Activated CD4-positive, alpha-beta T cell treated with anti-CD3 and anti-CD28 coated beads, Interleukin-2, Interleukin-4, amounts not matched to agents 100 ng/mL and 50 ng/mL, durations not matched to agents 16 hours and 8 hours (primary cell): ENCODE measurements around the gene SORCS2.

ENCODE experiments used
- DNase-seq: peaks from one replicate; pipeline ENCODE4 v3.0.0-alpha.2; 2020; ENCODE audit warnings: low spot score

SORCS2 gene

GRCh38 chr4:7668826-7669225 lies 476.5 kb downstream of the SORCS2 start:
- no peak for DNase-seq

DNA sequence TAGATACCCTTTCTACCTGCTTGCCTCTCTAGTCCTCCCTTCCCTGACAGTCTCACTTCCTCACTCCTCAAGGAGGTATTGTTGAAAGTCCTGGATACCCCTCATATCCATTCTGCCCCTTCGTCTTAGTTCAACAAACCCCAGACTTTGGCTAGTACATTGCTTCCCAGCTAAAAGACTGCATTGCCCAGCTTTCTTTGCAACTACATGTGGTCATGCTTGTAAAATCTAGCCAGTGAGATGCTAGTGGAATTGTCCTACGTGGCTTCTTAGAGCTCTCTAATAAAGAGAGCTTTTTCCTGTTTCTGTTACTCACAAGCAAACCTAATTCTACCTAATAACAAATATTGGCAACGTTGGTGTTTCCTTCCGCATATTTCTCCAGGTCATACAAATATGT lies 480.3 kb downstream of the SORCS2 start:
- no peak for DNase-seq

- DNase-seq, result no peak
Measured at GRCh38 chr4:7673121-7673520, 480.8 kb downstream of the SORCS2 start.

DNA sequence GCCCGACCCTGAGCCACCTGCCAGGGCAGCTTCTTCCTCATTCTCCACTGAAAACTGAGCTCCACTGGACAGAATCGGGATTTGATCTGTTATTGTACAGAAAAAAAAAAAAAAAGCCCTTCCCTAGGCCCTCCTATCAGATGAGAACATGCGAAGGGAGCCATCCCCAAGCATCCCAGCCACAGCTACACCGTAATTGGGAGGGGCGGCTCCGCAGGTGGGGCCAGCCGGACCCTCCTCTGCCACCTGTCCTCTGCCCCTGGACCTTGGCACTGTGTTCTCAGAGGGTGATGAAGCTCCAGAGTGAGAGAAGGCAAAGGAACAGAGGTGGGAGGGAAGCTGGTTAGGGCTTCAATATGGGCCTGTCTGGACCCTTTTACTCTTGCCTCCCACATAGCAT lies 482.4 kb downstream of the SORCS2 start:
- no peak for DNase-seq

DNA sequence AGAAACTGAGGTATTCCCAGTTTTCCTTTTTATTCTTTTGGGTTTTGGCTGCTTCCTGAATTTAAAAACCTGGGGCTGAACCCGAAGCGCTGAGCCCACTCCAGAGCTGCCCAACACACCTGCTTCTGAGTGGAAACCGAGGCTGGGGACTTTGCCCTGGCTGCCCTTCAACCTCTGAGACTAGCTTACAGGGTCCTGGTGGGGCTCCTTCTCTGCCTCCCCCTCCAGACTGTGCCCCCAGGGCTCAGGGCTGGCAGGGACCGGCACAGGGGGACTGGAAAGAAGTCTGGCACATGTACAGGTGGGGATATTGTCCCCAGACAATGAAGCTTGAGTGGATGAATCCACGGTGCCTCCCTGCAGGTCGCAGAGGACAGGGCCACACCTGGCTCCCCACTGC lies 482.8 kb downstream of the SORCS2 start:
- DNase-seq, result no peak

DNA sequence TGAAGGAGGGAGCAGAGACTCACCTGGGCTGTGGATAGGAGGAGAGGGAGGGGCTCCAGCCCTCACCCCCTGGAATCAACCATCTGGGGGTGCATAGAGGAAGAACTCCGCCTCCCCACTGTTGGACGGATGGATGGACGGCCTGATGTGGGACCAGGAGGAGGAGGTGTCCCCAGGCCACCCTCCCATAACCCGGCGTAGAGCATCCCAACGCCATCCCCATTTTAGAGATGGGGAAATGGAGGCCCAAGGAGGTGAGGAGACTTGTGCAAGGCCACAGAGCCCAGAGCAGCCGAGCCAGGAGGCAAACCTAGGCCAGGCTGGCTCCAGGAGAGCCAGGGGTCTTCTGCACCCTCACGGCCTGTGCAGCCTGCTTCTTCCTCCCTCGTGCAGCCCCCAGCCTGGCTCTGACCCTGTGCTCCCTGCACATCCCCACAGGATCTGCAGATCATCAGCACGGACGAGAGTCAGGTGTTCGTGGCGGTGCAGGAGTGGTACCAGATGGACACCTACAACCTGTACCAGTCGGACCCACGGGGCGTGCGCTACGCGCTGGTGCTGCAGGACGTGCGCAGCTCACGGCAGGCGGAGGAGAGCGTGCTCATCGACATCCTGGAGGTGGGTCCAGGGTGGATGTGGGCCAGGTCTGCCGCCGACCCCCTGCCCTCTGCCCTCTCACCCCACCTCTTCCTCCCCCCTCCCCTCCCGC lies 483.4 kb downstream of the SORCS2 start:
- no peak for DNase-seq

- no peak for DNase-seq
Measured at GRCh38 chr4:7676398-7676922, 484.1 kb downstream of the SORCS2 start.

GRCh38 chr4:7677086-7677485 lies 484.7 kb downstream of the SORCS2 start:
- DNase-seq, result no peak

DNA sequence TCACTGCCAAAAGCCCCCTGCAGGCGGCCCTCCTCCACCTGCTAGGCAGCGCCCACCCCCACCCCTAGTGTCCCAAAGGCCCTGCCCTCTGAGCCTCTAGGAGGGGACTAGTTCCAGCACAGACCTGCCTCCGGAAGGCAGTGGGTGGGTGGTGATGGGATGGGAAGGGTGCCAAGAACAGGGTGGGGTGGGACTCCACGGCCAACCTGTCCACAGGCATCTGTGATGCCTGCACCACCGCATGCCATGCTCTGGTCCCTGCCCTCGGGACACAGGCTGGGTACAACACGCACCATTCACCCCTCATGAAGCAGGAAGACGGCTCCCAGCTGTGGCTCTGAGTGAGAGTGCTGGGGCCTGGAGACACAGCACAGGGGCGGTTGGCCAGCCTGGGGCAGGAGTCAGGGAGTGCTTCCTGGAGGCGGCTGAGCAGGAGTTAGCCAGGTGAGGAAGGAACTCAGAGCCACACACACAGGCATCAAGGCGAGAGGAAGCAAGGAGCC lies 485.5 kb downstream of the SORCS2 start:
- DNase-seq, result no peak

GRCh38 chr4:7678318-7678852 lies 486.0 kb downstream of the SORCS2 start:
- no peak for DNase-seq

GRCh38 chr4:7679406-7680040 lies 487.2 kb downstream of the SORCS2 start:
- DNase-seq, result no peak

DNA sequence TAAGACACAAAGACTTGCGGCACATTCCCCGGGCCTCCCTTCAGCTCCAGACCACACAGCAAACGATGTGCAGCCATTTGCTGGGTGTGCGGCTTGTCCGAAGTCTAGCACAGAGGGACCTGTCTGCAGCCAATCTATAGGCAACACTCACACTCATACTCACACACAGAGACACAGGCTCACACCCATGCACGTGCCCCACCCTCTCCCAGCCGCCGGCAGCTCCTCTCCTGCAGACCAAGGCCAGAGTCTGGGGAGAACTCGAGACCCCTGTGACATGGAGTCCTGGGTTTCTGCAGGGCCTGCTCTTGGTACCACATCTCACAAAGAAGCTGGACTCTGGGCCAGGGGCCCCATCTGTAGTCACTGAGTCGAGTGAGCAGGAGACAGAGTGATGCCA lies 487.8 kb downstream of the SORCS2 start:
- no peak for DNase-seq

- DNase-seq, result no peak
Measured at GRCh38 chr4:7680731-7681130, 488.4 kb downstream of the SORCS2 start.

DNA sequence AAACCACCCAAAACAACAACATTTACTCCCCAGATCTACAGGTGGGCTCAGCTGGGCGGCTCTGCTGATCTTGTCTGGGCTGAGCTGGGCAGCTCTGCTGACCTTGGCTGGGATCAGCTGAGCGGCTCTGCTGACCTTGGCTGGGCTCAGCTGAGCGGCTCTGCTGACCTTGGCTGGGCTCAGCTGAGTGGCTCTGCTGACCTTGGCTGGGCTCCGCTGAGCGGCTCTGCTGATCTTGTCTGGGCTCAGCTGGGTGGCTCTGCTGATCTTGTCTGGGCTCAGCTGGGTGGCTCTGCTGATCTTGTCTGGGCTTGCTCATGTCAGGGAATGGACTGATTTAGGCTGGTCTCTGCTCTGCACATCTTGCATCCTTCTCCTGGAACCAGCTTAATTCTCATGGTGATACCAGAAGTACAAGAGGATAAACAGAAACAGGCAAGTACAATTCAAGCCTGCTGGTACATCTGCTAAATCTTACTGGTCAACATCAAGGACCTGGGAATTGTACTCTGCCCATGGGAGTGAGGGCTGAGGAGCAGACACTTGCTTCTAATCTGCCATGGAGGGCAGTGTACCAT lies 490.9 kb downstream of the SORCS2 start:
- no peak for DNase-seq

GRCh38 chr4:7684294-7684693 lies 492.0 kb downstream of the SORCS2 start:
- DNase-seq, result peak; percentile 27

GRCh38 chr4:7686070-7686870 lies 493.9 kb downstream of the SORCS2 start:
- DNase-seq, result no peak

- DNase-seq, result no peak
Measured at GRCh38 chr4:7687006-7687405, 494.7 kb downstream of the SORCS2 start.

DNA sequence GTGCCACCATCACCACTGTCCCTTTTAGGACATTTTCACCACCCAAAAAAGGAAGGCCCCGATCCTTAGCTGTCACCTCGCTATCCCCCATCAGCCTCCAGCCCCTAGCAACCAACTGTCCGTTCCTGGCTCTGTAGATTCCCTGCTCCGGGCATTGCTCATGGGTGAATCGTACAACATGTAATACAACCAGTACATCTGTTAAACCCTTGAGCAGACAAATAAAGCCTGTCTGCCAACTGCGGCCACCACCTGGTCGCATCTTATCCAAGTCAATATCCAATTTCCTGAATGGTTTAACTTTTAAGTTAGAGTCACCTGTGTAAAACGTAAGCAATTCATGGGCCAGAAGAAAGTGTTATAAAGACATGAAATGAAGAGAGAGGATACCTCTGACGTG lies 495.5 kb downstream of the SORCS2 start:
- DNase-seq, result no peak

- no peak for DNase-seq
Measured at GRCh38 chr4:7689773-7690693, 497.7 kb downstream of the SORCS2 start.

GRCh38 chr4:7691061-7691460 lies 498.7 kb downstream of the SORCS2 start:
- no peak for DNase-seq

- DNase-seq, result no peak
Measured at GRCh38 chr4:7691982-7692381, 499.6 kb downstream of the SORCS2 start.
